Measurements from ENCODE around the gene NOP56.

DNA sequence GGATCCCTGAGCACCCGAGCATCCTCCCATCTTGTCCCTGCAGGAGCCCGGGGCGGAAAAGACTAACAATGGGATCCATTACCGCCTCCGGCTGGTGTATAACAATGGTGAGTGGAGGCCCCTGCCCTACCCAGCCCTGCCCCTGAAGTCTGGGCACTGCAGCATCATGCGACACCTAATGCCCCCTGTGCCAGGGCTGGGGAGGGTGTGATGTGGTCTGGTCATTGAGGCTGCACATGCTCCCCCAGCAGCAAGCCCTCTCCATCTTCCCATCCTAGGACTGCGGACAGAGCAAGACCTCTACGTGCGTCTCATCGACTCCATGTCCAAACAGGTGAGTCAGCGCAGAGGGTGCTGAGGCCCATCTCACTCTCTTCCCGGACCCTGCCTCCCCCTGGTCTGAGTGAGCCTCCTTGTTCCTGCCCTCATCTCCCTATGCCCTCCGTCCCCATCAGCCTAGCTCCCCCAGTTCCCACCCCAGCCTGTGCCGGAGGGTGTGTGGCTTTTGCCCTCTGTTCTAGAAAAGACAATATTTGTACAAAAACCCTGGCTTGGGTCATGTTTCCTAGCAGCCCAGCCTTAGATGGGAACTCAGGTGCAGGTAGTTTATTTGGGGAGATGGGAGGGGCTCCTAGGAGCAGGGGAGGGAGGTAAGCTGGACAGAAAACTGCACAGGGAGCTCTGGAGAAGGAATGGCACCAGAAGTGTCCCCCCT, 53.7 kb downstream of the NOP56 start:
- TF ChIP-seq, protein P1, sequence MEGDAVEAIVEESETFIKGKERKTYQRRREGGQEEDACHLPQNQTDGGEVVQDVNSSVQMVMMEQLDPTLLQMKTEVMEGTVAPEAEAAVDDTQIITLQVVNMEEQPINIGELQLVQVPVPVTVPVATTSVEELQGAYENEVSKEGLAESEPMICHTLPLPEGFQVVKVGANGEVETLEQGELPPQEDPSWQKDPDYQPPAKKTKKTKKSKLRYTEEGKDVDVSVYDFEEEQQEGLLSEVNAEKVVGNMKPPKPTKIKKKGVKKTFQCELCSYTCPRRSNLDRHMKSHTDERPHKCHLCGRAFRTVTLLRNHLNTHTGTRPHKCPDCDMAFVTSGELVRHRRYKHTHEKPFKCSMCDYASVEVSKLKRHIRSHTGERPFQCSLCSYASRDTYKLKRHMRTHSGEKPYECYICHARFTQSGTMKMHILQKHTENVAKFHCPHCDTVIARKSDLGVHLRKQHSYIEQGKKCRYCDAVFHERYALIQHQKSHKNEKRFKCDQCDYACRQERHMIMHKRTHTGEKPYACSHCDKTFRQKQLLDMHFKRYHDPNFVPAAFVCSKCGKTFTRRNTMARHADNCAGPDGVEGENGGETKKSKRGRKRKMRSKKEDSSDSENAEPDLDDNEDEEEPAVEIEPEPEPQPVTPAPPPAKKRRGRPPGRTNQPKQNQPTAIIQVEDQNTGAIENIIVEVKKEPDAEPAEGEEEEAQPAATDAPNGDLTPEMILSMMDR (optimal IDR thresholded peaks at IDR 0.05 in 1 of 3, IDR thresholded peaks at IDR 0.05 in 1 of 3, conservative IDR thresholded peaks at IDR 0.05 in 1 of 3; ENCODE audit: extremely low read depth in 1 of 3, insufficient read depth in 2 of 3, low read length in 3 of 3) = no peak
- TF ChIP-seq EZH2 (IDR thresholded peaks at IDR 0.05; ENCODE audit: low read length) = no peak
